Forelimb muscle (tissue), 1 donor: ENCODE data around the gene LIPT1. TPM values are rescaled to one million over a fixed set of nuclear protein-coding genes. Genes with fewer than 3 reads are reported as not detected.
A peak's percentile ranks its signal among the peaks of the same experiment; 100 is the strongest.
"Not testable (repeated sequence)": the region's sequence is repeated elsewhere in the genome, so short reads cannot be mapped to it uniquely, and the experiment has no call there.

Experiments
- DNase-seq: peaks from one replicate; pipeline ENCODE4 v3.0.0-alpha.2; 2013; ENCODE audit warnings: low read depth
- polyA plus RNA-seq: library from polyadenylated mRNA; unstranded; fragments of 120-200 nt; gene quantifications from one replicate; pipeline ENCODE4 v1.2.1, GENCODE V29; 2013; ENCODE audit not compliant: insufficient read length

The LIPT1 gene
- polyA plus RNA-seq, 1 donor, result 7.6 TPM

DNA sequence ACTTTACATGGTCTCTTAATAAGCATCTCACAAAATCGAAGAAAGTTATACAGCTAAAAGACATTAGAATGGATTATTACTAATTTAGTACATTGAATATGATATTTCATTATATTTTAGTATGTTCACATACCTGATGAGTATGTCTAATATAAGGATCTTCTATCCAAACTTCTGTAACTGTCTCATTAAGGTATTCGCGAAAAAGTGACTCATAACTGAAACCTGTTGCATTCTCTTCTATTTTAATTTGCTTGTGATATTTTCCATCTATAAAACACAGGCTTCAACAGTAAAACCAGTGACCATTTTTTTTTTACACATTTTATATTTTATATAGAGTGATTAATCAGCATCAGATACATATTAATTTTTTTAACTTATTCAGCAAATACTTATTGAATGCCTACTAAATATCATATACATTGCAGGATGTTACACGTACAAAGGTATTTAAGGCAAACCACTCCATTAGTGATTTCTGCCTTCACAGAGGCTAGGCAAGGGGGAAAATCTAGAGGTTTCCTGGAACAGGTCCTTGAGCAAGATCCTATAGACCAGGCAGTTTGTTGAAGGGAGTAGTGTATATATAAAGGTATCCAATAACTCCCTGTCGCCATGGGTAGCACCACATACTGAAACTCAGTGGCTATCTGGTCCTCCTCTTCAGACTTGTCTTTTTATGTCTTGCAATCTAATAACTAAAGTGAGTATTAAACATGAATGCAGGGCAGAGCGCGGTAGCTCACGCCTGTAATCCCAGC, 16.8 kb downstream of the LIPT1 start:
- no peak for DNase-seq

DNA sequence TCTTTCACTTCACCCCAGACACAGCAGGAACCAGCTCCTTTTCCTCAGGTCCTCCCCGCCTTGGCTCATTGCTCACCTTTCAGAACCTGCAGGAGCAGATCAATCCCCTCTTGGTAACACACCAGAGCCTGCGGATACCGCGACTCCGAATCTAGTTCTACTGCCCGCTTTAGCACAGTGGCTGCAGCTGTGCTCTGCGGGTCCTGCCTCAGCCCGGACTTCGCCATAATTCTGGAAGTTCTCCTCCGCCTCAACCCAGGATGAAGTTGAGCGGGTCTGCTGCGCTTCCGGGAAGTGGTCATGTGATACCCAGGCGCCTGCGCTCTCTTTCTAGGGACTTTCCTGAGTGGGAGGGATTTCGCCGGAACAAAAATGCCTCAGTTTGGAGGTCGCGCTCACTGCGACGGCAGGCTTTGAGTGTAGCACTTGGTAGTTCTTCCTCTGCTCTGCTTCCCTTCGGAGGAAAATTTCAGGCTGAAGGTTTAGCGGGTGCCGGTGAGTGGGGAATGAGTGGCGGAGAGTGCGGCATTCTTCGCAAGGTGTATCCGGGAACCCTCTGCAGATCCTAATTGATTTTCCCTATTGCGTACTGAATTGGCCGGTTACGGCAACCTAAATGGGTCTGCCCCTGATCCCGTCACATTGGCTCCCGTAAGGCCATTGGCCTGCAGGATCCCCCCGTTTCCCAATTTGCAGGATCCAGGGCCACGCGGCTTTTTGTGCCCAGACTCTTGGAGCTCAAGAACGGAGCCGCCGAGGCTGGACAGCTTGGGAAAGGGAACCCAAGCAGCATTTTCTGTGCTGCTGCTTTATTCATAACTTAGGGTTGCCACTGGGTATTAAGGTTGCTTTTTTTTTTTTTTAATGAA, 26.2 kb downstream of the LIPT1 start, which contains the start of the genes MITD1 and MRPL30:
MITD1 (minus strand) TSS at position 304 of the 869 bp plus-strand sequence; CDS start at position 227, 77 bp downstream.
MRPL30 (plus strand) TSS at position 430 of the 869 bp plus-strand sequence. CDS start 5,020 bp downstream, outside the sequence.
- DNase-seq, result peak; percentile 95

DNA sequence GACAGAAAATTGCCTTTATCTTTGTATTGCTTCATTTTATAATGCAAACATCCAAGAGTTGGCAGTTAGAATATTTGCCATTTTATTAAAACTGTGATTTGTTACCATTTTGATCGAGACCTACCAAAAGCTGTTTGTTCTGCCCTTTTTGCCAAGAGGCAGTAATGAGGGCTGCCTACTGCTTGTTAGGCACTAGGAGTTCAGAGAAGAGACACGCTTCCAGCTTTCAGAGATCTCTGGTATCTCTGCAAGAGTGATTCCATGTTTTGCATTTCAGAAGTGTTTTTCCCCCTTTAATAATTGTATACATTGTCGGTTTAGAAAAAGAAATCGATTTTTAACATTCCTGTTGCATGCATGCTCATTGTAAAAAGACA, 26.8 kb downstream of the LIPT1 start:
- no peak for DNase-seq

DNA sequence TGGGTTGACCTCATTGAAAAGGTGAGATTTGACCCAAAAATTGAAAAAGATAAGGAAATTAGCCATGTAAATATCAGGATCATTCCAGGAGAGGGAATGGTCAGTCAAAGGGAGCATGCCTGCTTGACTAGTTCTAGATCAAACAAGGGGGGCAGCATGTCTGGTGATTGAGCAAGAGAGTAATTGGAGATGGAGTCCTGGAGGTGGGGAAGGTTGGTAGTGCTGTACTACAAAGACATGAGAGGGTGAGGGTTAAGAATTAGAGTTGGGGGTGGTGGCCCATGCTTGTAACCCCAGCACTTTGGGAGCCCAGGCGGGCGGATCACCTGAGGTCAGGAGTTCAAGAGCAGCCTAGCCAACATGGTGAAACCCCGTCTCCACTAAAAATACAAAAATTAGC, 28.3 kb downstream of the LIPT1 start:
- DNase-seq, result no peak

DNA sequence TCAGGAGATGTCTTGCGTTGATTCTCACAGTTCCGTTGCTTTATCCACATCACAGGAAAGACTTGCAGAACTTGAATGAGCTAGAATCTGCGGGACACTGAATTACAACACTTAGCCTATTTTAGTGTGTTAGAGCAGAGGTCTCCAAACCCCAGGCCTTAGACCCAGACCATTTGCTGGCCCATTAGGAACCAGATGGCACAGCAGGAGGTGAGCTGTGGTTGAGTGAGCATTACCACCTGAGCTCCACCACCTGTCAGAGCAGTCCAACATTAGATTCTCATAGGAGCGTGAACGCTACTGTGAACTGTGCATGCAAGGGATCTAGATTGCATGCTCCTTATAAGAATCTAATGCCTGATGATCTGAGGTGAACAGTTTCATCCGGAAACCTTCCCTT, 30.0 kb downstream of the LIPT1 start:
- DNase-seq, result no peak

DNA sequence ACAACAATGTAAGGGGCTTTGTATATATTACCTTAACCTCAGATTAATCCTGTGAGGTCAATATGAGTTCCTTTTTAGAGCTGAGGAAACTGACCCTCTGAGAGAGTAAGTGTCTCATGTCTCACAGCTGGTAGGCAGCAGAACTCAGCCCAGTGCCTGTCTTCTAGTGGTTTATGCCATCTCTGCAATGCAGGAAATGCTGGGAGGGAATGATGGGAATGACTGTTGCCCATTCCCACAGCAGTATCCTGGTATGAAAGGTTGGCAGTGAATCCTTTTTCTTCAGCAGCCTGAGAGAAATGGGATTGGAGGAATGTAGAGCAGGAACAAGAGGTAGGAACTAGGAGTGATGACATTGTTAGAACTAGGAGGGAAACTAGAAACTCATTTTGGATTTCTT, 32.2 kb downstream of the LIPT1 start:
- DNase-seq, result no peak

DNA sequence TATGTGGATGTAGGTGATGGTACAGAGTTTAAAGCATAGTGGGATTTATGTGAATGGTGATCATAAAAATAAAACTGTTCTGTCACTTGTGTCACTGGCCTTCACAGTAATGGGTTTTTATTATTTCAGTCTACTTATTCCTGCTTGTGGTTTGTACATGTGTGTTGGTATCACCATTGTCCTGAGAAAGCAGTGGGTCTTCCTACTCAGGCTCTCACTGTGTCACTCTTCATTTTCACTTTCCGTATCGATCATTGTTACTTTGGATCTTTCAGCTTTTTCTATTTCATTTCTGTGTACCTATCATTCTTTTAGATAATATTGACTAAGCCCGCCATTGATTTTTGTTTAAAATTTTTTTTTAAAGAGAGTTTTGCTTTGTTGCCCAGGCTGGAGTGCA, 33.6 kb downstream of the LIPT1 start:
- no peak for DNase-seq

DNA sequence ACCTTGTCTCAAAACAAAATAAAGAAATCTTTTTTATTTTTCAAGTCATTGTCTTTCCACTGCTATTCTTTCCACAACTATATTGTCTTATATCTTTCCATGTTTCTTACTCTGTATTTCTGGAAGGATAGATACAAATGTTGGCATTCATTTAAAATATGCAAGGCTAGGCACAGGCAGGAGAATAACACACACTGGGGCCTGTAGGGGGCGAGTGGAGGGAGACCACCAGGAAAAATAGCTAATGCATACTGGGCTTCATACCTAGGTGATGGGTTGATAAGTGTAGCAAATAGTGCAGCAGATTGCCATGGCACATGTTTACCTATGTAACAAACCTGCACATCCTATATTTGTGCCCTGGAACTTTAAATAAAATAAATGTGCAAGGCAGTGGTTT, 35.8 kb downstream of the LIPT1 start:
- DNase-seq, result no peak

DNA sequence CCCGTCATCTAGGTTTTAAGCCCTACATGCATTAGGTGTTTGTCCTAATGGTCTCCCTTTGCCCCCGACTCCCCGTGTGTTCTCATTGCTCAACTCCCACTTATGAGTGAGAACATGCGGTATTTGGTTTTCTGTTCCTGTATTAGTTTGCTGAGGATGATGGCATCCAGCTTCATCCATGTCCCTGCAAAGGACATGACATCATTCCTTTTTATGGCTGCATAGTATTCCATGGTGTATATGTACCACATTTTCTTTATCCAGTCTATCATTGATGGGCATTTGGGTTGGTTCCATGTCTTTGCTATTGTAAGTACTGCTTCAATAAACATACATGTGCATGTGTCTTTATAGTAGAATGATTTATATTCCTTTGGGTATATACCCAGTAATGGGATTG, 37.6 kb downstream of the LIPT1 start:
- DNase-seq, result not testable (repeated sequence)

DNA sequence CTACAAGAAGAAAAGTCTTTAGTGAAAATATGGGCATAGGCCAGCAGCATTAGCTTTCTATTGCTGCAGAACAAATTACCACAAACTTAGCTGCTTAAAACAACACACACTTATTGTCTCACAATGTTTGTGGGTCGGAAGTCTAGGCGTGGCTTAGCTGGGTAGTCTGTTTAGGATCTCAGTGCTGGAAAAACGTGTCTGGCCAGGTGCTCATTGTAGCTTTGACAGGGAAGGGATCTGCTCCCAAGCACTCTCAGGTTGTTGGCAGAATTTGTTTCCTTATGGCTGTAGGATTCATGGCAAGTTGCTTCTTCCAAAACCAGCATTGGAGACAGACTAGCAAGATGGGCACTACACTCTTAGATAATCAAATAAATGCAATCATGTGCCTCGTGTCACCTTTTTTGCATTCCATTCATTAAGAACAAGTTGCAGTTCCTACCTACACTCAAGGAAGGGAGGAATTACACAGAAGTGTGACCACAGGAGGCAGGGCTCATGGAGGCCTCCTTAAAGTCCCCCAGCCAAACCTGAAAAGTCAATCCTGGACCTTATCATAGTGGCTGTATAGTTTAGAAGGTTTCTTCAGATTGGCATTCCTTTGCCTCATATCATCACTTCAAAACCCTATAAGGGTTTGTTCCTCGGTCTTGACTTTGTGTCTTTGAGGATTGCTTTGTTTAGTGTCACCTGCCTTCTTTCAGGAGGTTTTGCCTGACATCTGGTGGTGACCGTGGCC, 43.5 kb downstream of the LIPT1 start:
- DNase-seq, result no peak

DNA sequence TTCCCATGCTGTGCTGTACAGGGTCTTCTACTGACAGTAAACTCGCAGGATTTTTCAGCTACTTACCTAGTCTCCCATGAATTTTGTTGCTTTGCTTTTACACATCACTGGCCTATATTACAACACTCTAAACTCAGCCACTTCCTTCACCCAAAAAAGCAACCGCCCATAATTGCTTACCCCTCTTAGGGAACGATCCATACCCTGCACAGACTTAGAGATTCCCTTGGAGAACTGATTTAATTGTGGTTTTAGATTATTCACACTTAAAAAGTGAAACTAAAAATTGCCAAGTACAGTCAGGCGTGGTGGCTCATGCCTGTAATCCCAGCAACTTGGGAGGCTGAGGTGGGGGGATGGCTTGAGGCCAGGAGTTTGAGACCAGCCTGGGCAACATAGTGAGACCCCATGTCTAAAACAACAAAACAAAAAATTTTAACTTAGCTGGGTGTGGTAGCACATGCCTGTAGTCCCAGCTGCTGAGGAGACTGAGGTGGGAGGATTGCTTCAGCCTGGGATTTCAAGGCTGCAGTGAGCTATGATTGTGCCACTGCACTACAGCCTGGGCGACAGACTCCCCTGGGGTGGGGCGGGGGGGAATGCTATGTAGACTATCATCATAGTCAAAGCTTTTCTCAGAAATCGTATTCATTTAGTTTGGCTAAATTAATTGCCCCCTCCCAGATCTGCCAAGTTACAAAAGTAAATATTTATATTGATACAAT, 45.5 kb downstream of the LIPT1 start:
- DNase-seq, result no peak

DNA sequence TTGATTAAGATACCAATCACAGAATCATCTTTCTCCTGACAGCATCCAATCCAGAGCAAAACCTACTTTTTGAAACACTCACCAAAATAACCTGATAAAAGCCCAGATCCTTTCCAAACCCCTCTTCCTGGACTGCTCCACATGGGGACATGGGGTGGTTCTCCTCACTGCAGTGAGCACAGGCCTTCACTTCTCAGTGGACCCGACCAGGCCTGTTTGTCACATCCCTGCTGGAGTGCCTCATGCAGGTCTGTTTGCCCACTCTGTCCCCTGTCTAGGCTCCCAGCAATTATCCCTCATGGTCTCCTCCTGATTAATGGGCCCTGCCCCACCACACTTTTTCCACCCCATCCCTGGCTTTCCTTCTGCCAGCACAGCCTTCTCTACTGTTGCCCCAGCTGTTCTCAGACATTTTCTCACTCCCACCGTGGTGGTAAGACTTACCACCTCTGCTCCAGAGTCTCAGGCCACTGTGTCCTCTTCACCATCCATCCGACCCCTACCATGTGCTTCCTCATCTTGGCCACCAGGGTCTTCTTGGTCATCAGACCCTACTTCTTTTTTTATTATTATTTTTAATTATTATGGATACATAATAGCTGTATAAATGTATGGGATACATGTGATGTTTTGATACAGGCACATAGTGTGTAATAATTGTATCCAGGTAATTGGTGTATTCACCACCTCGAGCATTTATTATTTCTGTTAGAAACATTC, 47.4 kb downstream of the LIPT1 start:
- no peak for DNase-seq

DNA sequence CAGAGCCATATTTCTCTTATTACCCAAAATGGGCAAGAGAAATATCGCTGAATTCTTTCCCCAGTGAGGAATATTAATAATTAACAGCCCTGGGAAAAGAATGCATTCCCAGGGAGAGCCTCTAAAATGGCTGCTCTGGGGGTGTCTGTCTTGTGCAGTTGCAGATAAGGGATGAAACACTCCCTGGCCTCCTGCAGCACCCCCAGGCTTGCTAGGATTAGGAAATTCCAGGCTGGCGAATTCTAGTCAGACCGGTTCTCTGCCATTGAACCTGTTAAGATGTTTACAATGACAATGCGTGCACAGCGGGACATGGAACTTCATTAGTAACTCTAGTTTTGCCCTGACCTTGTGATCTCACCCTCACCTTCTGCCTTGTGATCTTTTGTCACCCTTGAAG, 50.7 kb downstream of the LIPT1 start:
- no peak for DNase-seq

Other genes starting within 250 kb of the LIPT1 start
- gene CRACDL, start 218.7 kb upstream of the LIPT1 start, polyA plus RNA-seq, result 1.1 TPM
- 0.37 TPM for gene C2orf15, start 13.3 kb upstream of the LIPT1 start, polyA plus RNA-seq
- gene TSGA10, start within 50 bp of the LIPT1 start, polyA plus RNA-seq, result 2.5 TPM
- 23.4 TPM for gene MITD1, start 26.1 kb downstream of the LIPT1 start, polyA plus RNA-seq
- 40.3 TPM for gene MRPL30, start 26.2 kb downstream of the LIPT1 start, polyA plus RNA-seq
- 0.22 TPM for gene LYG2, start 100.7 kb downstream of the LIPT1 start, polyA plus RNA-seq
- gene LYG1, start 146.2 kb downstream of the LIPT1 start, polyA plus RNA-seq, result 2.8 TPM
- 21.2 TPM for gene TXNDC9, start 181.4 kb downstream of the LIPT1 start, polyA plus RNA-seq
- gene EIF5B, start 182.4 kb downstream of the LIPT1 start, polyA plus RNA-seq, result 53.9 TPM